K562 (cell line): ENCODE data around the gene VCAN. TPM values are rescaled to one million over a fixed set of nuclear protein-coding genes. Genes with fewer than 3 reads are reported as not detected.

Experiments
- ATAC-seq: fragments of 200-7000 bp; cut with Tn5 transposase; 3 replicates; pipeline ENCODE4 v1.9.1; 2020; ENCODE audit warnings: moderate library complexity
- BruUV-seq: library from RNA; stranded (reverse); fragments of 400-500 nt; replicated peaks from 2 replicates; lab custom pipeline; 2021; lab: Mats Ljungman, UMichigan
- CTCF ChIA-PET: fragments of 300-600 bp; formaldehyde crosslinking; extraction: SDS; loops from one replicate; lab custom pipeline; 2021; ENCODE audit warnings: low intra/inter-chr PET ratio; lab: Yijun Ruan, JAX
- POLR2A ChIA-PET: fragments of 300-600, 350-650 bp; sonication (Branson Sonifier 250); formaldehyde crosslinking; extraction: SDS; loops from one replicate; lab custom pipeline; 2021; ENCODE audit warnings: antibody characterized with exemption, inconsistent platforms; lab: Yijun Ruan, JAX
- DNase-seq, 4 experiments: peaks; one replicate each; pipeline versions ENCODE4 v3.0.0 to v3.0.0-alpha.2; 2011 to 2018; ENCODE audit warnings: low spot score in 3 of 4, mixed read lengths in 3 of 4; ENCODE audit errors: extremely low read depth in 1 of 4
- FAIRE-seq: peaks from 2 replicates; lab custom pipeline; 2011; peaks lifted over from hg19 to GRCh38; lab: Jason Lieb, UNC
- H2AFZ ChIP-seq: 2 replicates; pipeline ENCODE4 v1.6.0; 2011; ENCODE audit warnings: low read depth, low read length, control low read depth, inconsistent platforms
- H3K27ac ChIP-seq: fragments of 200-600 bp; 3 replicates; pipeline ENCODE4 v1.8.0; 2011; ENCODE audit warnings: low read depth, mild to moderate bottlenecking, control low read depth, inconsistent platforms, low read length, moderate library complexity, mixed read lengths; ENCODE audit errors: extremely low read depth
- H3K27me3 ChIP-seq, 2 experiments: fragments of 300-600 bp in 1 of 2; 2 replicates in 1 of 2; 3 replicates in 1 of 2; pipeline versions ENCODE4 v1.6.0 to v1.8.0; 2011; ENCODE audit warnings: inconsistent platforms in 2 of 2, low read length in 2 of 2, mild to moderate bottlenecking in 1 of 2, mixed read lengths in 1 of 2, moderate library complexity in 1 of 2; ENCODE audit not compliant: control insufficient read depth in 2 of 2, insufficient read depth in 2 of 2
- H3K36me3 ChIP-seq: fragments of 300-600 bp; 3 replicates; pipeline ENCODE4 v1.8.0; 2011; ENCODE audit warnings: mild to moderate bottlenecking, low read length, inconsistent platforms; ENCODE audit not compliant: control insufficient read depth, insufficient read depth
- H3K4me1 ChIP-seq, 2 experiments: fragments of 200-600 bp in 1 of 2; replicated peaks in 1 of 2; 2 replicates in 1 of 2; 3 replicates in 1 of 2; pipeline versions ENCODE4 v1.5.1 to v1.8.0; 2011; ENCODE audit warnings: inconsistent platforms in 2 of 2, low read length in 2 of 2, mild to moderate bottlenecking in 1 of 2, mixed read lengths in 1 of 2, moderate library complexity in 1 of 2; ENCODE audit not compliant: control insufficient read depth in 2 of 2, insufficient read depth in 2 of 2
- H3K4me2 ChIP-seq: 2 replicates; pipeline ENCODE4 v1.6.1; 2011; ENCODE audit warnings: low read length, control low read depth, inconsistent platforms, mixed read lengths; ENCODE audit not compliant: insufficient read depth
- H3K4me3 ChIP-seq: fragments of 200-600 bp; sonication (generic), shearing (Covaris generic); 2 replicates; pipeline ENCODE4 v1.5.1; 2016; ENCODE audit warnings: control low read depth, inconsistent platforms
- H3K79me2 ChIP-seq: fragments of 200-600 bp; 3 replicates; pipeline ENCODE4 v1.8.0; 2011; ENCODE audit warnings: low read length, inconsistent platforms; ENCODE audit not compliant: control insufficient read depth, insufficient read depth
- H3K9ac ChIP-seq, 2 experiments: 2 replicates each; pipeline versions ENCODE4 v1.6.0 to v1.6.1; 2011; ENCODE audit warnings: low read depth in 2 of 2, low read length in 2 of 2, control low read depth in 1 of 2, inconsistent platforms in 1 of 2, mild to moderate bottlenecking in 1 of 2, mixed read lengths in 1 of 2; ENCODE audit not compliant: insufficient read depth in 1 of 2
- H3K9me1 ChIP-seq: one replicate; pipeline ENCODE4 v1.6.0; 2011; ENCODE audit warnings: inconsistent platforms, mild to moderate bottlenecking, low read length, moderate library complexity; ENCODE audit not compliant: control insufficient read depth, insufficient read depth
- H3K9me3 ChIP-seq: replicated peaks from 2 replicates; pipeline ENCODE4 v1.5.1; 2011; ENCODE audit warnings: low read depth, low read length, inconsistent platforms; ENCODE audit not compliant: control insufficient read depth, insufficient read depth
- H4K20me1 ChIP-seq: replicated peaks from 2 replicates; pipeline ENCODE4 v1.6.1; 2011; ENCODE audit warnings: low read length, inconsistent platforms, mixed read lengths; ENCODE audit not compliant: control insufficient read depth, insufficient read depth
- EHMT2 ChIP-seq: fragments of 450-650 bp; IDR thresholded peaks from 2 replicates; pipeline ENCODE4 v1.6.1; 2018; ENCODE audit warnings: antibody characterized with exemption
- KDM4B ChIP-seq, 2 experiments: fragments of 450-650 bp in 1 of 2; sonication (generic) in 1 of 2; IDR thresholded peaks; 2 replicates each; pipeline ENCODE4 v1.6.1; 2016 to 2017; ENCODE audit warnings: borderline replicate concordance in 2 of 2, antibody characterized with exemption in 1 of 2, low read depth in 1 of 2, mild to moderate bottlenecking in 1 of 2
- RBM17 ChIP-seq: fragments of 200-400 bp; formaldehyde crosslinking; IDR thresholded peaks from 2 replicates; pipeline ENCODE4 v1.6.1; 2017; ENCODE audit warnings: low read depth, mild to moderate bottlenecking, low read length, borderline replicate concordance
- ZNF584 ChIP-seq: fragments of 200-800 bp; sonication (Bioruptor generic); IDR thresholded peaks from 2 replicates; pipeline ENCODE4 v1.6.1; 2016; ENCODE audit warnings: low read depth, mild to moderate bottlenecking, missing genetic modification characterization, missing compliant biosample characterization
- ZNF589 ChIP-seq: fragments of 200-800 bp; sonication (Bioruptor generic); IDR thresholded peaks from 2 replicates; pipeline ENCODE4 v1.6.1; 2016; ENCODE audit warnings: low read depth, missing genetic modification characterization, missing compliant biosample characterization
- WGBS: fragments of 100-300 bp; shearing (Covaris generic); methylation state at CpG from one replicate; pipeline ENCODE4 v1.1.6; 2016; ENCODE audit warnings: low coverage, mixed read lengths; ENCODE audit not compliant: insufficient coverage; ENCODE audit errors: missing lambda C conversion rate; 5-methylcytosine and 5-hydroxymethylcytosine counted together
- in situ Hi-C: fragments of 300-500 bp; cut with MboI; formaldehyde crosslinking; loops from 4 replicates; pipeline ENCODE4 v1.15.0; 2018; ENCODE audit warnings: inconsistent platforms, mixed read lengths
- intact Hi-C: fragments of 100-400 bp; cut with micrococcal nuclease; formaldehyde crosslinking; loops from 2 replicates; pipeline ENCODE4 v1.14.2; 2022
- polyA plus RNA-seq, 8 experiments: library from polyadenylated mRNA; depleted of rRNA in 4 of 8; stranded (reverse) in 5 of 8; unstranded in 3 of 8; fragments of >200 nt; fragmentation: Nextera tagmentation in 2 of 8; fragmentation: Illumina TruSeq in 1 of 8; extraction: Ambion mirVana in 2 of 8; extraction: Trizol in 1 of 8; gene quantifications; 2 replicates each; pipeline versions ENCODE4 v1.2.1 to v1.2.3, GENCODE V29; 2011 to 2014; ENCODE audit warnings: inconsistent platforms in 1 of 8, missing spikeins in 1 of 8
- total RNA-seq, 7 experiments: library from RNA; depleted of rRNA in 6 of 7; stranded (reverse); fragments of >200 nt in 6 of 7; fragmentation: Illumina TruSeq in 2 of 7; extraction: Trizol in 2 of 7; gene quantifications; 2 replicates each; pipeline versions ENCODE4 v1.2.1 to v1.2.3, GENCODE V29; 2011 to 2021; ENCODE audit warnings: low replicate concordance in 1 of 7
- TF ChIP-seq, protein P1 (sequence below): sonication (generic); formaldehyde crosslinking; IDR thresholded peaks from 2 replicates; pipeline ENCODE4 v1.5.0; 2020; ENCODE audit warnings: missing genetic modification reagents

VCAN gene
- total and polyA plus RNA-seq, 9 of the 15 experiments (the other 6 are each of a cell fraction or from before 2014, with no cell fraction given) = 0.01 to 0.33 (median 0.05) TPM

DNA sequence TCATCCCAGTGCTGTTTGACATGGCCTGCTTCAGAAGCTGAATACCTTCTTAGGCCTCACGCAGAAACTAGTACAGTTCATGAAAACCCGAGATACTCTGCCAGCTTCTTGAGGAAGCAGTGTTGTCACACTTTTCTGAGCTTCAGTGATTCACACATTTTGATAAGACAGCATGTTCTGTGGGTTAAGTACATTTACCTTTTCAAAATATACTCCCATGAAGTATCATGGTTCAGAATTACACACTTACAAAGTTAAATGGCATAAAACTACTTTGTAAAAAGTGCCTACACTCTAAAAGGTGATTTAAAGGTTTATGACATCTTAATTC is 56.9 kb downstream of the VCAN start:
- Histone ChIP-seq H3K27me3 (no peaks in the 10 kb centered on the region), H3K4me1 (no peaks in the 10 kb centered on the region), H2AFZ (no peak overlapping the region), H3K36me3 (no peaks in the 10 kb centered on the region), H3K9me3 (no peaks in the 10 kb centered on the region), H3K4me2 (no peak overlapping the region), H3K9me1 (no peaks in the 10 kb centered on the region), H3K9ac (no peak overlapping the region), H3K79me2 (no peaks in the 10 kb centered on the region), H3K27ac (no peak overlapping the region), H3K4me3 (no peak overlapping the region), H4K20me1 (no peaks in the 10 kb centered on the region)
- intact Hi-C loops (no loop called here), in situ Hi-C loops (no loop called here)
- no peak for FAIRE-seq
- DNase-seq = no peak
- TF ChIP-seq ZNF584 (CRISPR knock-in tag) (peak; percentile 80; the same call in 1 of the 2 replicates), RBM17 (no peak), EHMT2 (no peak), ZNF589 (peak; percentile 71; the same call in 1 of the 2 replicates), KDM4B (IDR thresholded peaks at IDR 0.05; ENCODE audit: borderline replicate concordance in 2 of 2, low read depth in 1 of 2) (no peak)
- TF ChIP-seq, protein P1, sequence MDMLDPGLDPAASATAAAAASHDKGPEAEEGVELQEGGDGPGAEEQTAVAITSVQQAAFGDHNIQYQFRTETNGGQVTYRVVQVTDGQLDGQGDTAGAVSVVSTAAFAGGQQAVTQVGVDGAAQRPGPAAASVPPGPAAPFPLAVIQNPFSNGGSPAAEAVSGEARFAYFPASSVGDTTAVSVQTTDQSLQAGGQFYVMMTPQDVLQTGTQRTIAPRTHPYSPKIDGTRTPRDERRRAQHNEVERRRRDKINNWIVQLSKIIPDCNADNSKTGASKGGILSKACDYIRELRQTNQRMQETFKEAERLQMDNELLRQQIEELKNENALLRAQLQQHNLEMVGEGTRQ (CRISPR knock-in tag) = no peak
- CTCF ChIA-PET = no interaction called here
- BruUV-seq = no TSS peak
- ATAC-seq = no peak
- POLR2A ChIA-PET = no interaction called here
- WGBS = 4% methylated on average over 2 of the region's 2 CpGs
